Astrocyte of the cerebellum (primary cell): ENCODE measurements around the gene HBA2.
"Not testable (repeated sequence)": the region's sequence is repeated elsewhere in the genome, so short reads cannot be mapped to it uniquely, and the experiment has no call there.

Source experiments
- DNase-seq: peaks from one replicate; pipeline ENCODE4 v3.0.0-alpha.2; 2011; ENCODE audit warnings: low read depth
- H3K4me3 ChIP-seq: 2 replicates; pipeline ENCODE4 v1.5.1; 2011; ENCODE audit warnings: mild to moderate bottlenecking, low read depth, low read length, moderate library complexity
- in situ Hi-C: cut with HindIII; loops from 2 replicates; pipeline ENCODE4 v1.10.0; 2017; ENCODE audit warnings: low sequenced_read_pairs
- TF ChIP-seq, protein P1 (sequence below): IDR thresholded peaks from 2 replicates; pipeline ENCODE4 v1.5.1; 2012; ENCODE audit warnings: low read length, low read depth, moderate library complexity, mild to moderate bottlenecking; ENCODE audit errors: missing control alignments

HBA2 gene

DNA sequence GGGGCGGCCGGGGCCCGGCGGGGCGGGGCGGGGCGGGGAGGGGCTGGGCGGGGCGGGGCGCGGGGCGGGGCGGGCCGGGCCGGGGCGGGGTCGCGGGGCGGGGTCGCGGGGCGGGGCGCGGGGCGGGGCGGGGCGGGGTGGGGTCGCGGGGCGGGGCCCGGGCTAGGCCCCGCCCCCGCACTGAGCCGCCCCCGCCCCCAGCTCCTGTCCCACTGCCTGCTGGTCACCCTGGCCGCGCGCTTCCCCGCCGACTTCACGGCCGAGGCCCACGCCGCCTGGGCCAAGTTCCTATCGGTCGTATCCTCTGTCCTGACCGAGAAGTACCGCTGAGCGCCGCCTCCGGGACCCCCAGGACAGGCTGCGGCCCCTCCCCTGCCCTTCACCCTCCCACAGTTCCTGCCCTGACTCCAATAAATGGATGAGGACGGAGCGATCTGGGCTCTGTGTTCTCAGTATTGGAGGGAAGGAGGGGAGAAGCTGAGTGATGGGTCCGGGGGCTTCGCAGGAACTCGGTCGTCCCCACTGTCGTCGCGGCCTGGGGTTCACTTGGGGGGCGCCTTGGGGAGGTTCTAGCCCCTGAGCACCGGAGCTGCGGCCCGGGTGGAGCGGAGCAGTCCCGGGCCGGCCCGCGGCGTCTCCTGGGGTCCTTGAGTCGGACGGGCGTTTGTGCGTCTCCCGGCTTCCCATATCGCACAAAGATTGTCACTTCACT, 7.7 kb upstream of the HBA2 start:
- in situ Hi-C loops, result no loop called here

DNA sequence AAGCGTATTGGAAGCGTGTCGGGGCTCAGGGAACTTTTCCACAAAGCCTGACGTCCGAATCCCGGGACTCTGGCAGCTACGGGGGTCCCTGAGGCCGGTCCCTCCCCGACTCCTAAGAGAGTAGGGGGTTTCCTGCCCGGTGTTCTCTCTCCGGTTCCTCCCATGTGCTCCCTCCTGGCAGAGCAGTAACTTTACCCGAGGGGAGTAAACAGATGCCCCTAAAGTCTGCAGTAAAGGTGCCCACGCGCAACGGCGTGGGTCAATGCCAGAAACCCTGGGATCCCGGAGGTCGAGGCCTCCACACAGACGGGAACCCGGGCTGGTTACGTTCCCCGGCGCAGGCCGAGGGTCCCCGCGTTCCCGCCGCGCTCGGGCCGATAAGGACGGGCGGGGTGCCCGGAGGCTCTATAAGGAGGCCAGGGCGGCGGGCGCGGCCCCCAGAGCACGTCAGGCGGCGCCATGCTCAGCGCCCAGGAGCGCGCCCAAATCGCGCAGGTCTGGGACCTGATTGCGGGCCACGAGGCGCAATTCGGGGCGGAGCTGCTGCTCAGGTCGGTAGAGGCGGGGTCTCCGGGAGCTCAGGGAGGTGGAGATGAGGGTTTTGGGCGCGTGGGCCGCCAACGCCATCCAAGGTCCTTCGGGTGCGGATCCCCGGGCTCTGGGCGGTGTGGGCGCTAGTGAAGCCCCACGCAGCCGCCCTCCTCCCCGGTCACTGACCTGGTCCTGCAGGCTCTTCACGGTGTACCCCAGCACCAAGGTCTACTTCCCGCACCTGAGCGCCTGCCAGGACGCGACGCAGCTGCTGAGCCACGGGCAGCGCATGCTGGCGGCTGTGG, 6.9 kb upstream of the HBA2 start, which contains the start of gene HBM:
Gene HBM (plus strand): TSS at position 440 of the 836 bp plus-strand sequence. CDS start 20 bp downstream, at position 460.
- no peak for DNase-seq
- in situ Hi-C loops, result no loop called here
- TF ChIP-seq, protein P1, sequence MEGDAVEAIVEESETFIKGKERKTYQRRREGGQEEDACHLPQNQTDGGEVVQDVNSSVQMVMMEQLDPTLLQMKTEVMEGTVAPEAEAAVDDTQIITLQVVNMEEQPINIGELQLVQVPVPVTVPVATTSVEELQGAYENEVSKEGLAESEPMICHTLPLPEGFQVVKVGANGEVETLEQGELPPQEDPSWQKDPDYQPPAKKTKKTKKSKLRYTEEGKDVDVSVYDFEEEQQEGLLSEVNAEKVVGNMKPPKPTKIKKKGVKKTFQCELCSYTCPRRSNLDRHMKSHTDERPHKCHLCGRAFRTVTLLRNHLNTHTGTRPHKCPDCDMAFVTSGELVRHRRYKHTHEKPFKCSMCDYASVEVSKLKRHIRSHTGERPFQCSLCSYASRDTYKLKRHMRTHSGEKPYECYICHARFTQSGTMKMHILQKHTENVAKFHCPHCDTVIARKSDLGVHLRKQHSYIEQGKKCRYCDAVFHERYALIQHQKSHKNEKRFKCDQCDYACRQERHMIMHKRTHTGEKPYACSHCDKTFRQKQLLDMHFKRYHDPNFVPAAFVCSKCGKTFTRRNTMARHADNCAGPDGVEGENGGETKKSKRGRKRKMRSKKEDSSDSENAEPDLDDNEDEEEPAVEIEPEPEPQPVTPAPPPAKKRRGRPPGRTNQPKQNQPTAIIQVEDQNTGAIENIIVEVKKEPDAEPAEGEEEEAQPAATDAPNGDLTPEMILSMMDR, result no peak
- H3K4me3 ChIP-seq, result no peak within 1 kb of the TSS

More for the DNA sequence above, 7.7 kb upstream of the HBA2 start:
- TF ChIP-seq, protein P1, result no peak
- H3K4me3 ChIP-seq, result no peak overlapping the region
- no peak for DNase-seq

DNA sequence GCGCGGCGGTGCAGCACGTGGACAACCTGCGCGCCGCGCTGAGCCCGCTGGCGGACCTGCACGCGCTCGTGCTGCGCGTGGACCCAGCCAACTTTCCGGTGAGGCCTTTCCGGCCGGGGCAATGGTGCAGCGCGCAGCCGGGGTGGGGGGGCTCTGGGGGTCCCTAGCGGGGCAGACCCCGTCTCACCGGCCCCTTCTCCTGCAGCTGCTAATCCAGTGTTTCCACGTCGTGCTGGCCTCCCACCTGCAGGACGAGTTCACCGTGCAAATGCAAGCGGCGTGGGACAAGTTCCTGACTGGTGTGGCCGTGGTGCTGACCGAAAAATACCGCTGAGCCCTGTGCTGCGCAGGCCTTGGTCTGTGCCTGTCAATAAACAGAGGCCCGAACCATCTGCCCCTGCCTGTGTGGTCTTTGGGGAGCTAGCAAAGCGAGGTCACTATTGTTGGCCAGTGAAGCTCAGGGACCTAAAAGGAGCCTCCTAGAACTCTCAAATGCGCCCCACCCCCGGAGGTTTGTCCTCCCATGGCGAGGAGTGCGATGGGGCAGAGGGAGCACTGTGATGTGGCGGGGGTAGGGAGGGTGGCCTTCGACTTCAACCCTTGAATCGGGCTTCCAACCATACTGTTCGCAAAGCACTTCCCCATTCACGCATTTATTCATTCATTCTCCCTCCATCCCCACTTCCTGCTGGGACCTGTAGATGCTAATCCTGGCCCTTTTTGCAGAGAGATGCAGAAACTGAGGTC, 6.1 kb upstream of the HBA2 start:
- TF ChIP-seq, protein P1, result no peak
- no peak for DNase-seq
- in situ Hi-C loops, result no loop called here
- H3K4me3 ChIP-seq, result no peak overlapping the region

DNA sequence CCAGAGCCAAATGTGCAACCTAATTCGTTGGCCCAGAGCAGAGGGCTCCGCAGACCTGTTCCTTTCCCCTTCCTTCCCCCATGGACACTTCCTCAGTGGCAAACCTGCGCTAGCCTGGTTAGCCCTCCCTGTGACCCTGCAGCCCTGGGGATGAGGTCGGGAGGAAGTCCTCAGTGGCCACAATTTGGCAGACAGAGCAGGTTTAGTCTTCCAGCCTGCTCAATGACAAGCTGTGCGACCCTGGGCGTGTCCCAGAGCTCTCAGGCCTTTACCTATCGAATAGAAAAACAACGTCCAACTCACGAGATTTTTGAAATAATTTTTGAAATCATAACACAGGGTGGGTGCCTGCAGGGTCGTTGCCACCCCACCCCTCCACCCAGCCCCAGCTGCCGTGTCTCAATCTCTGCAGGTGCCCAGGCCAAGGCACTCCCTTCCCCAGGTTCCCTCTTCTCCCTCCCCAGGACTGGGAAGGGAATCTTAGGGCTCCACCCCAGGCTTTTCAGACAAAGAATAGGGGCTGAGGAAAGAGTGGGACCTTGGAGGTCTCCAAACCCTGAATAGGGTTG, 5.5 kb upstream of the HBA2 start:
- H3K4me3 ChIP-seq, result no peak overlapping the region
- in situ Hi-C loops, result no loop called here
- TF ChIP-seq, protein P1, result no peak
- no peak for DNase-seq

DNA sequence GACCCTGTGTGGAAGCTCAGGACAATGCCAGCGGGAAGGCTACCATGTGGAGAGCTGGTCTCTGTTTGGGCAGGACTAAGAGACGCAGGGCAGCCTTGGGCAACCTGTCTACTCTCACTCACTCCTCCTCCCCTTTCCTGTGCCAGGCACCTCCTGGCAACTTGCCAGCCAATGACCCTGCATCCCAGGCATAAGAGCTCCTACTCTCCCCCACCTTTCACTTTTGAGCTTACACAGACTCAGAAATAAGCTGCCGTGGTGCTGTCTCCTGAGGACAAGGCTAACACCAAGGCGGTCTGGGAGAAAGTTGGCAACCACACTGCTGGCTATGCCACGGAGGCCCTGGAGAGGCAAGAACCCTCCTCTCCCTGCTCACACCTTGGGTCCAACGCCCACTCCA, 4.3 kb upstream of the HBA2 start:
- no peak for DNase-seq
- no peak overlapping the region for H3K4me3 ChIP-seq
- in situ Hi-C loops, result no loop called here
- TF ChIP-seq, protein P1, result no peak

DNA sequence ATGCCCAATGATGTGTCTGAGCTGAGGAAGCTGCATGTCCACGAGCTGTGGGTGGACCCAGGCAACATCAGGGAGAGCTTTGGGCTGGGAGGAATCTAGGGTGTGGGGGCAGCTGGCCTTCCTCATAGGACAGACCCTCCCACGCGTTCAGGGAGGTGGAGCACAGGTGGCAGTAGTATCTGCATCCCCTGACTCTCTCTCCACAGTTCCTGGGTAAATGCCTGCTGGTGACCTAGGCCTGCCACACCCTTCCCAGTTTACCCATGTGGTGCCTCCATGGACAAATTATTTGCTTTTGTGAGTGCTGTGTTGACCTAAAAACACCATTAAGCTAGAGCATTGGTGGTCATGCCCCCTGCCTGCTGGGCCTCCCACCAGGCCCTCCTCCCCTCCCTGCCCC, 3.7 kb upstream of the HBA2 start:
- in situ Hi-C loops, result no loop called here
- no peak overlapping the region for H3K4me3 ChIP-seq
- no peak for DNase-seq
- TF ChIP-seq, protein P1, result no peak

DNA sequence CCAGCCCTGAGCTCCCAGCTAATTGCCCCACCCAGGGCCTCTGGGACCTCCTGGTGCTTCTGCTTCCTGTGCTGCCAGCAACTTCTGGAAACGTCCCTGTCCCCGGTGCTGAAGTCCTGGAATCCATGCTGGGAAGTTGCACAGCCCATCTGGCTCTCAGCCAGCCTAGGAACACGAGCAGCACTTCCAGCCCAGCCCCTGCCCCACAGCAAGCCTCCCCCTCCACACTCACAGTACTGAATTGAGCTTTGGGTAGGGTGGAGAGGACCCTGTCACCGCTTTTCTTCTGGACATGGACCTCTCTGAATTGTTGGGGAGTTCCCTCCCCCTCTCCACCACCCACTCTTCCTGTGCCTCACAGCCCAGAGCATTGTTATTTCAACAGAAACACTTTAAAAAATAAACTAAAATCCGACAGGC, 2.6 kb upstream of the HBA2 start:
- DNase-seq, H3K4me3 ChIP-seq, in situ Hi-C loops: not testable (repeated sequence)
